Activated T-cell treated with anti-CD3 and anti-CD28 coated beads, Interleukin-2, amount 50 U/mL, for 72 hours (primary cell): ENCODE results near the gene PTPRO. TPM values are rescaled to one million over a fixed set of nuclear protein-coding genes. Genes with fewer than 3 reads are reported as not detected.
A peak's percentile ranks its signal among the peaks of the same experiment; 100 is the strongest.

ENCODE experiments used
- ATAC-seq, 2 donors: fragments of 150-1000 bp; cut with Tn5 transposase; replicated peaks in 1 of 2; 2 replicates each; pipeline ENCODE4 v1.10.0; 2021; ENCODE audit warnings: moderate library complexity in 2 of 2, mild to moderate bottlenecking in 1 of 2
- DNase-seq, 2 donors: peaks; one replicate each; pipeline ENCODE4 v3.0.0; 2021 to 2022; ENCODE audit warnings: mixed read lengths in 1 of 2
- H3K27ac Mint-ChIP-seq: one replicate; pipeline ENCODE4 v1.8.0; 2022; ENCODE audit warnings: mild to moderate bottlenecking, moderate library complexity, mixed read lengths
- H3K27me3 Mint-ChIP-seq: one replicate; pipeline ENCODE4 v1.8.0; 2022; ENCODE audit warnings: low read depth, mixed read lengths
- H3K36me3 Mint-ChIP-seq, 2 donors: one replicate each; pipeline ENCODE4 v1.8.0; 2022; ENCODE audit warnings: mixed read lengths in 2 of 2, mild to moderate bottlenecking in 1 of 2; ENCODE audit not compliant: insufficient read depth in 2 of 2
- H3K4me1 Mint-ChIP-seq: one replicate; pipeline ENCODE4 v1.8.0; 2022; ENCODE audit warnings: low read depth, mixed read lengths
- H3K4me3 Mint-ChIP-seq, 2 donors: one replicate each; pipeline ENCODE4 v1.8.0; 2022; ENCODE audit warnings: mild to moderate bottlenecking in 2 of 2, mixed read lengths in 2 of 2, moderate library complexity in 2 of 2
- H3K9me3 Mint-ChIP-seq, 2 donors: one replicate each; pipeline ENCODE4 v1.8.0; 2022; ENCODE audit warnings: mixed read lengths in 2 of 2
- total RNA-seq, 2 donors: library from RNA; stranded (reverse); gene quantifications; one replicate each; pipeline ENCODE4 v1.2.3, GENCODE V29; 2022

The PTPRO gene
- total RNA-seq, 2 donors from 2014 or later, result 0.28 to 0.94 TPM

GRCh38 chr12:15562263-15562662, 240.0 kb downstream of the PTPRO start:
- H3K27me3 Mint-ChIP-seq, result no peaks in the 10 kb centered on the region
- ATAC-seq (peak; percentile 50 to 52), DNase-seq (no peak)
- no peaks in the 10 kb centered on the region for H3K9me3 Mint-ChIP-seq
- no peaks in the 10 kb centered on the region for H3K36me3 Mint-ChIP-seq
- H3K27ac Mint-ChIP-seq, result peak overlapping the region; percentile 88
- H3K4me1 Mint-ChIP-seq, result peaks cover 72% of the 10 kb centered on the region
- H3K4me3 Mint-ChIP-seq, result peak overlapping the region; percentile 82 to 94

- H3K4me3 Mint-ChIP-seq, result peak overlapping the region; percentile 82 to 94
- H3K4me1 Mint-ChIP-seq, result peaks cover 81% of the 10 kb centered on the region
- H3K27me3 Mint-ChIP-seq, result no peaks in the 10 kb centered on the region
- no peaks in the 10 kb centered on the region for H3K36me3 Mint-ChIP-seq
- DNase-seq (peak; percentile 28 to 47), ATAC-seq (peak; percentile 86 to 87)
- H3K27ac Mint-ChIP-seq, result peak overlapping the region; percentile 88
- H3K9me3 Mint-ChIP-seq, result no peaks in the 10 kb centered on the region
Measured at GRCh38 chr12:15563663-15564062, 241.4 kb downstream of the PTPRO start.

DNA sequence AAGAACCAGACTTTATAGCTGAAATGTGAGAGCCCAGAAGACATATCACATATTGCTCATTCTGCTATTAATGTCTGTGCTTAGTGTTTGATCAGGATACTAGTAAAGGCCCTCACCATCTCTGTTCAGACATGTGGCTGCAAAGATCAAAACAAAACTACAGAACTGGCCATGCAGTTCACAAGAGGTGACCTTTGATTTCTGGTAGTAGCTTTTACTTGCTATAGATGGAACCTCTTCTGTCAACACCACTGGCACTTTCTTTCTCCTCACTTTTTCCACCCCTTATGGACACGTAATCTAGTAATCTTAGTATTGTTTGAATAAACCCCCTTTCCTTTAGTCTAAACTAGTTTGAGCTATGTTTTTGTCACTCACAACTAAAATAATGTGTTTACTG, 252.0 kb downstream of the PTPRO start:
- Mint-ChIP-seq H3K9me3 (peaks cover 0 to 4% of the 10 kb centered on the region in 2 donors), H3K4me1 (peaks cover 58% of the 10 kb centered on the region), H3K27me3 (no peaks in the 10 kb centered on the region), H3K27ac (peak overlapping the region; percentile 30), H3K36me3 (peaks cover 2 to 5% of the 10 kb centered on the region in 2 donors), H3K4me3 (no peak overlapping the region)
- DNase-seq (no peak), ATAC-seq (no peak)

- Mint-ChIP-seq H3K27ac (peak overlapping the region; percentile 30), H3K4me3 (peak overlapping the region in 1 of 2 donors; percentile 13), H3K4me1 (peaks cover 56% of the 10 kb centered on the region), H3K27me3 (no peaks in the 10 kb centered on the region), H3K36me3 (peaks cover 2 to 5% of the 10 kb centered on the region in 2 donors), H3K9me3 (peaks cover 0 to 4% of the 10 kb centered on the region in 2 donors)
- DNase-seq, result no peak
- ATAC-seq, result no peak
Measured at GRCh38 chr12:15575671-15576541, 253.6 kb downstream of the PTPRO start.

- peaks cover 0 to 2% of the 10 kb centered on the region in 2 donors for H3K9me3 Mint-ChIP-seq
Measured at GRCh38 chr12:15580431-15580830, 258.1 kb downstream of the PTPRO start.

DNA sequence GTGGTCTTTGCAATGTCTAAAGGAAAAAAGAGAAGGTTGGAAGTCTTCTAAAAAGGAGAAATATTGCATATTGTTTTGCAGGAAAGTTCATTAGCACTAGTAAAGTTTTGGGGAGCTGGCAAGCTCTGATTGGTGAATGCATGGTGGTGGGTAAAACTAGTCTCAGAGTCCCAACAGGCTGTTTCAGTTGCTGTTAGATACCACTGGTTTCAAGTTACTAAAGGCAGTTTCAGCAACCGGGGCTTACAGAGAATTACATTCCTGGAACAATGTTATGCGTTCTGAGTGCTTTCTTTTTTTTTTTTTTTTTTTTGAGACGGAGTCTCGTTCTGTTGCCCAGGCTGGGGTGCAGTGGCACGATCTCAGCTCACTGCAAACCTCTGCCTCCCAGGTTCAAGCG, 258.7 kb downstream of the PTPRO start:
- no peaks in the 10 kb centered on the region for H3K9me3 Mint-ChIP-seq
- H3K4me1 Mint-ChIP-seq, result peaks cover 15% of the 10 kb centered on the region
- H3K4me3 Mint-ChIP-seq, result no peak overlapping the region
- ATAC-seq (no peak), DNase-seq (no peak)
- H3K27ac Mint-ChIP-seq, result no peak overlapping the region
- H3K36me3 Mint-ChIP-seq, result no peaks in the 10 kb centered on the region
- no peaks in the 10 kb centered on the region for H3K27me3 Mint-ChIP-seq

More at GRCh38 chr12:15580431-15580830, 258.1 kb downstream of the PTPRO start:
- H3K36me3 Mint-ChIP-seq, result peaks cover 2% of the 10 kb centered on the region in 2 donors
- no peak overlapping the region for H3K27ac Mint-ChIP-seq
- H3K4me1 Mint-ChIP-seq, result peaks cover 21% of the 10 kb centered on the region
- H3K4me3 Mint-ChIP-seq, result peak overlapping the region in 1 of 2 donors; percentile 5
- ATAC-seq (peak; percentile 55 to 62), DNase-seq (peak in 1 of 2 donors; percentile 29)
- H3K27me3 Mint-ChIP-seq, result no peaks in the 10 kb centered on the region

DNA sequence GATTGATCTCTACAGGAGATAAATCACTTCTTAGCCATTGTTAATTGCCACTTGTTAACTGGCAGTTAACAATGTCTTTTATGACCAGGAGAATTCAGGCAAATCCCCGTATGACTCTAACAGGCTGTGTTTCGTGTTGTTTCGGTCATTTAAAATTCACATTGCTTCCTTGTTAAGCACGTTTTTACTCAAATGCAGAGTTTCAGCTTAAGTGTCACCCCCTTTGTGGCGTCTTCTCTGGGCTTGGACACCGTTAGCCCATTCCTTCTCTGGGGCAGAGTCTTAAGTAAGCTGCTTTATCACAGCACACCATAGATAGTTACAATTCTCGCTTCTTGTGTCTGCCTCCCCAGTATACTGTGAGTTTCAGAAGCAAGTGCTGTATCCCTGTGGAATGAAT, 261.5 kb downstream of the PTPRO start:
- Mint-ChIP-seq H3K27ac (no peak overlapping the region), H3K4me1 (peaks cover 15% of the 10 kb centered on the region), H3K36me3 (no peaks in the 10 kb centered on the region), H3K4me3 (no peak overlapping the region), H3K27me3 (no peaks in the 10 kb centered on the region), H3K9me3 (no peaks in the 10 kb centered on the region)
- no peak for ATAC-seq
- no peak for DNase-seq

GRCh38 chr12:15584366-15585041, 262.2 kb downstream of the PTPRO start:
- no peak overlapping the region for H3K4me3 Mint-ChIP-seq
- H3K27ac Mint-ChIP-seq, result peak overlapping the region; percentile 42
- peak; percentile 24 to 39 for DNase-seq
- H3K27me3 Mint-ChIP-seq, result no peaks in the 10 kb centered on the region
- no peak for ATAC-seq
- H3K4me1 Mint-ChIP-seq, result peaks cover 15% of the 10 kb centered on the region
- no peaks in the 10 kb centered on the region for H3K36me3 Mint-ChIP-seq
- H3K9me3 Mint-ChIP-seq, result no peaks in the 10 kb centered on the region

DNA sequence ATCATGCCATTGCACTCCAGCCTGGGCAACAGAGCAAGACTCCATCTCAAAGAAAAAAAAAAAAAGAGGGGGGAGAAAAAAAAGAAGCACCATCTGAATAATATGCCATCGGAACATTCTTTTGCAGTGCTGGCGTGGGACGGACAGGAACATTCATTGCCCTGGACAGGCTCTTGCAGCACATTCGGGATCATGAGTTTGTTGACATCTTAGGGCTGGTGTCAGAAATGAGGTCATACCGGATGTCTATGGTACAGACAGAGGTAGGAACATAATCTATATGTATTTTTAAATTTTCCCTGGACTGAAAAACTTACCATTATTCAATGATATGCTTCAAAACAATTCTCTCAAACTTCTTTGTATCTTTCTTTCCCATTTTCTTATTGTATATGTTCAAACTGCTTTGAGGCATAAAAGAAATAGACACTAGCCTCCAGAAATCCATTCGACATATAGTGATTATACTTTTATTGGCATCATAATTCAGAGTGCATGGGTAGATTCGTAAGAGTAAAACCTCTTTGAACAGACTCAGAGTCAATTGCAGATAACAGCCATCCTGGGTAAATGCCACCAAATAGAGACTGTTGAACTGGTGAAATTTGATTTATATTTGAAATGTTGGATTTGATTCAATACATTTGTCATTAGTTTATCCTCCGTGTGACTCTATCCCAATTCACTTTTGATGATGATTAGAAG, 267.2 kb downstream of the PTPRO start:
- DNase-seq (no peak), ATAC-seq (no peak)
- Mint-ChIP-seq H3K27me3 (no peaks in the 10 kb centered on the region), H3K27ac (no peak overlapping the region), H3K4me3 (peak overlapping the region; percentile 81), H3K4me1 (peaks cover 11% of the 10 kb centered on the region), H3K9me3 (no peaks in the 10 kb centered on the region), H3K36me3 (no peaks in the 10 kb centered on the region)

DNA sequence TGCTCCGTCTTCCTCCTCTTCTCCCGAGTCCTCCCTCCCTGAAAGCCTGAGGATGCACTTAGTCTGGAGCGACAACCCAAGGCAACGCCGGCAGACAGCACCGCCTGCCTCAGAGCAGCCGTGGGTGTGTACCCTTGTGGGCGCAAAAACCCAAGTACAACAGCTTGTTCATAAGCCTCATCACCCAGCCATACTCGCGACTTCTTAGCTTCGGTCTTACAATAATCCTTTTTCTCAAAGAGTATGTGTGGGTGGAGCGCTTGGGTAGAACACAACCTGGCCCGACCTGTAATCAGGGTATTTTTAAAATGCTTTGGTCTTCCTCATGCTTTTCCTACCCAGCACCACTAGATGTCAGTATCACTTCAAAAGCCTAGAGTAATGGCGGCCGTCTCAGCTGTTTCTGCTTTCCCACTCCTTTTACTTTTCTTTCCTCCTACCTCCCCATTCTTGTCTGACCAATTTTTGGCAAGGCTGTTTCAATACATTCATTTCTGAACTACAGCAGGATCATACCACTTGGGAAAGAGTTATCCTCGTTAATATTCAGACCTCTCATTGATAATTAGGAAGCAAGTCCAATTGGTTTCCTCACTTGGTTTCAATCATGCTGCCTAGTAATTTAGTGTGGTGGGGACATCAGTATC, 268.0 kb downstream of the PTPRO start:
- H3K4me1 Mint-ChIP-seq, result peaks cover 11% of the 10 kb centered on the region
- DNase-seq, result peak; percentile 48 to 55
- H3K9me3 Mint-ChIP-seq, result no peaks in the 10 kb centered on the region
- no peaks in the 10 kb centered on the region for H3K27me3 Mint-ChIP-seq
- peak overlapping the region; percentile 81 for H3K4me3 Mint-ChIP-seq
- ATAC-seq, result peak; percentile 94
- no peaks in the 10 kb centered on the region for H3K36me3 Mint-ChIP-seq
- H3K27ac Mint-ChIP-seq, result no peak overlapping the region

DNA sequence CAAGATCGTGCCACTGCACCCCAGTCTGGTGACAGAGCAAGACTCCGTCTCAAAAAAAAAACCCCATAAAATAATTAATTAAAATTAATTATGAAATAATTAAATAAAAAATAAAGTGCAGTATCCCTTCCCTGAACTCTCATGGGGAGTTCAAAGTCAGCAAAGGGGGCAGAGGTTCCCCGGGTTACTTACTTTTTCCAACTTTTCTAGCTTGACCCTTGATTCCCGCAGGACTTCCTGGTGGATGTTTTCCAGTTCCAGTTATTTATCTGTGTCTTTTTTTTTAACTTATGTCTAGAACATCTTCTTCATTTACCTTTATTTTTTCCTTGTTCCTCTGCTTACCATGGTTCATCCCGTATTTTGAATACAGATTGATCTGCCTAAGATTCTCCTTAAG, 269.5 kb downstream of the PTPRO start:
- Mint-ChIP-seq H3K27ac (peak overlapping the region; percentile 8), H3K4me1 (peaks cover 11% of the 10 kb centered on the region), H3K4me3 (no peak overlapping the region), H3K9me3 (no peaks in the 10 kb centered on the region), H3K36me3 (no peaks in the 10 kb centered on the region), H3K27me3 (no peaks in the 10 kb centered on the region)
- DNase-seq (no peak), ATAC-seq (no peak)

DNA sequence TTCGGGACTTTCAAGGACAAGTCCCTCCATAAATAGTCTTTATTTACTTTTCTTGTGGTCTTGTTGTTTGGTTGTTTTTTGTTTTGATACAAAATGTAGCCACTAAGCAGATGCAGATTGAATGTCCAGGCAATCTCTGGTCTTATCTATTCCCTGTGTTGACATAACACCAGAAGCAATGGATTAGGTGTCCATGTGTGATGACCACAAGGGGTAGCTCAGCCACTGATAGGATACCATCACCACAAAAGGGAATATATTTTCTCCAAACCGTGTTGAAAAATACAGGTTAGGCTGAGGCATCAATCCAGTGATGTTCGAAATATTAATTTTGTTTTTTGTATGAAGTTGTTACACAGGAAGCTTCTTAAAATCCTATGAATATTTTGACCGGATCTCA, 270.6 kb downstream of the PTPRO start:
- no peaks in the 10 kb centered on the region for H3K9me3 Mint-ChIP-seq
- no peaks in the 10 kb centered on the region for H3K27me3 Mint-ChIP-seq
- no peak overlapping the region for H3K27ac Mint-ChIP-seq
- H3K4me3 Mint-ChIP-seq, result no peak overlapping the region
- no peaks in the 10 kb centered on the region for H3K36me3 Mint-ChIP-seq
- peaks cover 11% of the 10 kb centered on the region for H3K4me1 Mint-ChIP-seq
- no peak for DNase-seq
- ATAC-seq, result no peak
